ENCODE results near the gene LGALS4.

DNA sequence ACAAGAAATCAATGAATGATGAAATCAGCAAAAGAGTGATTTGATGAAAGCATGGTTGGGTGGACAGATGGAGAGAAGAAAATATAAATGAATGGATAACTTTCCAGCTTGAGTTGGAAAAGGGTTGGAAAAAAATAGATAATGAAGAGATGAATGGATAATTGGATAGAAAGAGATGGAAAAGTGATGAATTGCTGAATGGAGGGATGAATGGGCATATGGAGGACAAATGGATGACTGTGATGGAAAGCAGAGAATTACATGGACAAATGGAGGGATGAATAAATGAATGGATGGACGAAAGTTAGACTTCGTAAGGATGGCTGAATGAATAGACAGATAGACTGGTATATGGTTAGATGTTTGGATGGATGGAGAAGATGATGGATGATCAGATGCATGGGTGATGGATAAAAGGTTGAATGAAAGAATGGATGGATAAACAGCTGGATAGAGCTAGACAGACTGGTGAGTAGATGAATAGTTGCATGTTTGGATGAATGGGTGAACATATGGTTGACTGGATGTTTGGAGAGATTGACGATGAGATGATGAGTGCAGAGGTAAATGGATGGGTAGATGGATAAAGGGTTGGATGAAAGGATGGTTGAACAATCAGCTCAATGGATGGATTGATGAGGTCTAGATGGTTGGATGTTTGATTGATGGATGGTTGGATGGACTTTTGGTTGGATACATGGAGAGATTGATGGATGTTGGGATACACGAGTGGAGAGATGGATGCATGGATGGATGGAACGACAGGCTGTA, 12.0 kb downstream of the LGALS4 start:
- TF ChIP-seq L3MBTL2 (conservative IDR thresholded peaks at IDR 0.05) (no peak), NFRKB (IDR thresholded peaks at IDR 0.05) (no peak), CTBP1 (IDR thresholded peaks at IDR 0.05; ENCODE audit: borderline replicate concordance) (no peak), SP1 (IDR thresholded peaks at IDR 0.05) (no peak), FOXM1 (IDR thresholded peaks at IDR 0.05; ENCODE audit: borderline replicate concordance) (no peak), FOXK2 (IDR thresholded peaks at IDR 0.05) (no peak)
